NK-92 treated with Interleukin-12 subunit alpha and Interleukin-12 subunit beta, amount 100 ng/mL, for 24 hours (cell line): Measurements from ENCODE around the gene ARHGAP5.

Experiments
- DNase-seq: peaks from one replicate; lab custom pipeline; 2025; lab: John Stamatoyannopoulos, UW

ARHGAP5 gene

GRCh38 chr14:32171469-32171868 is 94.4 kb downstream of the ARHGAP5 start:
- DNase-seq, result no peak

DNA sequence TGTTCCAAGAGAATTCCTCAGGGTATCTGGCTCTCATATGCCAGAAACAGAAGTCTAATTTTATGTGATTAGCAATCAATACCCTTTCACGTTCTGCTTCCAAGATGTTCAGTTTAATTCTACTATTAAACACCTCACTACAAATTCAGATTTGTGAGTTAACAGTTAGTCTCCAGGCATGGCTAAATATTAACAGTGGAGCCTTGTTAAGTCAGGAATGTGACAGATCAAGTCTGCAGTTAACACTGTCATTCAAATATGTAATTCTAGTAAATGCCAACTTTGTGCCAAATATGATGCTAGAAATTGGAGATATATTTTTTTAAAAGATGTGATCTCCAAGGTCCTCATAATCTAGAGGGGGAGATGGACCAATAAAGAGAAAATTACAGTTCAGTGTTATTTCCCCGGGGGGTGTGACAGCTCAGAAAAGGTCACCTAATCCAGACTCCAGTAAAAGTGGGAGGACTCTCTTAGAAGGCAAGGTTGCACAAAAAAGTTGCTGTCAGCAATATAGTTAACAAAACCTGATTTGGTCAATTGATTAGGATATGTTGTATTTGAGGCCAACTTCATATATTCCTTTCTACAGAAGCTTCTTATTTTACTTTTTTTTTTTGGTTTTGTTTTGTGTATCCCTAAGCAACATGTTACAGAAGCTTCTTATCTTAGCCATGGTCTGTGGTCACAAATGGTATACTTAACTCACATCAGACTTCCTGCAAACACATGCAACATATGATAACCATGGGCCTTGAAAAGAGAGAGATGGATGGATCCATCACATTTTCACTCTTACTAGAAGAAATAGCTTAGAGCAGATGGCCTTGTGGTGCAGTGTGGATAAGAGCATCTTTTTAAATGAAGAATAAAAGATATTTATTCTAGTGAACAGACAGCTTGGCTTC is 106.3 kb downstream of the ARHGAP5 start:
- DNase-seq, result no peak

GRCh38 chr14:32185097-32185496 is 108.0 kb downstream of the ARHGAP5 start:
- DNase-seq, result no peak

- DNase-seq, result no peak
These were observed 109.1 kb downstream of the ARHGAP5 start for GRCh38 chr14:32186248-32186647.

DNA sequence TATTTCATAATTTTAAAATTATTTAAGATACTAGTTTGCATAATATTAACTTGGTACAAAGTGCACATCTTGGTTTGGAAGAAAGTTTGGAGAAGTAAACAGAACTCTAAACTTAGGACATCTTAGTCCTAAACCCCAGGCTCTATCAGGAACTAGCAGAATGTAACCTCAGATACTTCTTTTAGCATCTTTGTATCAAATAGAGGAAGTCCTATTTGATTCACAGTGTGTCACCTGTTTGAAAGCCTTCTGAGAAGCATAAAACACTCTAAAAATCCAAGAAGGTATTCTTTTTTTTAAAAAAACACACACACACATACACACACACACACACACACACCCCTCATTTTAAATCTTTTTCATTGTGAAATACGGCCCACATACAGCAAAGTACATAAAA is 112.7 kb downstream of the ARHGAP5 start:
- no peak for DNase-seq

- no peak for DNase-seq
These were observed 113.6 kb downstream of the ARHGAP5 start for GRCh38 chr14:32190673-32191072.

GRCh38 chr14:32192712-32193373 is 115.7 kb downstream of the ARHGAP5 start:
- DNase-seq, result no peak

DNA sequence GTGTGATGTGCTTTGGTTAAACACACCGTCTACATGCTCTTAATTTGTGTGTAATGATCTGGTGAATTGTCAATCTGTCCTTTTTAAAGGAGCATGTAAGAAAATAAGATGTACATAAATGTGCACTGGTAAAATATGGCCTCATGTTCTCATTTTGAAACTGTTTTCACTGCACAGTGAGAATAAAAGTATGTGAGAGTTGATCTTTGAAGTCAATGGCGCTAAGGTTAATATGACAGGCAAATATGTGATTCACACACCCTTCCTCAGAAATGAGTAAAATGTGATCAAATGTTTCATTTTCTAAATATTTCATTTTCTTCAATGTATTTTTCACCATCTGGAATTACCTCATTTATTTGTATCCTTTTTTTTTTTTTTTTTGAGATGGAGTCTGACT is 116.4 kb downstream of the ARHGAP5 start:
- no peak for DNase-seq

- no peak for DNase-seq
These were observed 118.5 kb downstream of the ARHGAP5 start for GRCh38 chr14:32195636-32196035.

- no peak for DNase-seq
These were observed 120.8 kb downstream of the ARHGAP5 start for GRCh38 chr14:32197919-32198318.

- no peak for DNase-seq
These were observed 123.5 kb downstream of the ARHGAP5 start for GRCh38 chr14:32200368-32201192.

DNA sequence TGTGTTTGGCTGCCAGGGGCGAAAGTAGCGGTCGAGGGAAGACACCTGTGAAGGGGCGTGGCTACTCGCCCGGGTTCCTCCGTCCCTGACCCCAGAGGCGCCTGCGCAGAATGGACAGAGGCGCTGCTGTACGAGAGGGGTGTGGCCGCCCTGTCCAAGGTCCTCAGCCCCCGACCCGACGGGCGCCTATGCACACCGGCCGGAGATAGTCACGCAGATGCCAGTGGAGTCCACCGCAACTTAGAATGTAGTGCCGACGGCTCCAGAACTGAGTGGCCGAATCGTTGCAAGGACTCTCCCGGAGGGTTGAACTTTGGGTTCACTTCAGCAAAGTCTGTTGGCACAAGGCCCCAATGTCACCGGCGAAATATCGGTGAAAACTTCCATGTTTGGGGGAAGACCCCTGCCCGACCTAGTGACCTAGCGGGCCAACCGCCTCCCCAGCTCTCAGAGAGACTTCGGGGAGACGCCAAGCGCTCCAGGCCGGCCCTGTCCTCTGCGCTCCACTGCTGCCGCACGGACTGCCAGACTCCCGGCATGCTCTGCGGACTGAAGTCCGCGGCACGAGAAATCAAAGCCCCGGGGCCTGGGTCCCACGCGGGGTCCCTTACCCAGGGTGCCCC is 124.2 kb downstream of the ARHGAP5 start:
- DNase-seq, result no peak

GRCh38 chr14:32201816-32202490 is 124.8 kb downstream of the ARHGAP5 start, which contains the start of gene RNU6-7:
TSS of gene RNU6-7 (plus strand) at chr14:32202045.
- no peak for DNase-seq

GRCh38 chr14:32202491-32202997 is 125.4 kb downstream of the ARHGAP5 start:
- DNase-seq, result no peak

GRCh38 chr14:32202998-32203882 is 126.1 kb downstream of the ARHGAP5 start, which contains the start of gene RNU6-8:
TSS of gene RNU6-8 (minus strand) at chr14:32203269.
- DNase-seq, result peak; percentile 73

GRCh38 chr14:32203928-32204357 is 126.8 kb downstream of the ARHGAP5 start:
- DNase-seq, result no peak

DNA sequence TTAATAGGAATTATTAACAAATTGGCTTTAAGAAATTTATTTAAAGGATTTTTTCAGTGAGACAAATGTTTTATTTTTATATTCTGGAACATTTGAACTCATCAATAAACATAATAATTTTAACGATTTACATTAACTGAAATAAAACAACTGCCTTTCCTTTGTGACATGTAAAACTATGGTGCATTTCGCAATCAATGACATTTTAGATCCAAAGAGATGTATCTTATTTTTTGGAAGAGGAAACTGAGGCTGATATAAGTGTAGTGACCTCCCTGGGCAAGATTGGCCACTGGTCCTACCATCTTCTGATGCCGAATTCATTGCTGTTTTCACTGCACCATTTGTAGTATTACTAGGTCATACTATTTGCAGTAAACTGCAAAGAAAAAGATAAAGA is 128.4 kb downstream of the ARHGAP5 start:
- no peak for DNase-seq

DNA sequence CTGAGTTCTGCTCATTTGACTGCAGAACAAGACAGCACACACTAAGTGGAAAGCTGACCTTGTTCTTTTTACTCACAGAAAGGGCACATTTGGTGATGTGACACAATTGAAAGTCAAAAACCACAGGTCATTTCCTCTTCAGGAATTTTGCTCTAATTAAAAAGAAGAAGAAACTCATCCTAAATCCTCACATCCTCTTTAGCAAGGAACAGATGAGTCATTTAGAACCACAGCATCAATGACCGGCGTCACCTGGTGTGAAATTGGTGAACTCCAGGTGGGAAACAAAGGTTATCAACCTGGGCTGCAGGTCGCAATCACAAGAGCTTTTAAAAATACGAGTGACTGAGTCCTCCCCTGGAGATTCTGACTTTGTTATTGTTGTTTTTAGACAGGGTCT is 128.9 kb downstream of the ARHGAP5 start:
- no peak for DNase-seq

- DNase-seq, result no peak
These were observed 129.4 kb downstream of the ARHGAP5 start for GRCh38 chr14:32206552-32206951.

- DNase-seq, result no peak
These were observed 131.4 kb downstream of the ARHGAP5 start for GRCh38 chr14:32208490-32208889.
